ENCODE measurements around the gene CARD6. TPM values are rescaled to one million over a fixed set of nuclear protein-coding genes. Genes with fewer than 3 reads are reported as not detected.

CARD6 gene
- total and polyA plus RNA-seq, 9 of the 15 experiments (the other 6 are each of a cell fraction or from before 2014, with no cell fraction given): 3.5 to 8.3 (median 5.9) TPM

GRCh38 chr5:40801771-40802562, 39.2 kb upstream of the CARD6 start (continued):
- TF ChIP-seq ZBTB2 (IDR thresholded peaks at IDR 0.05) (0 out of 2 replicates have a peak, but pooled peaks have one; percentile 86), HCFC1 (IDR thresholded peaks at IDR 0.05; ENCODE audit: low read depth, low read length) (peak; percentile 16; the same call in 1 of the 2 replicates), HDAC3 (IDR thresholded peaks at IDR 0.05; ENCODE audit: borderline replicate concordance, partially characterized antibody) (peak; percentile 80), ZNF507 (tag; conservative IDR thresholded peaks at IDR 0.05) (no peak), ZFP30 (CRISPR knock-in tag; IDR thresholded peaks at IDR 0.05; ENCODE audit: borderline replicate concordance) (no peak), TOE1 (IDR thresholded peaks at IDR 0.05; ENCODE audit: borderline replicate concordance) (peak; percentile 31; the same call in 1 of the 2 replicates), TOE1 (CRISPR knock-in tag; IDR thresholded peaks at IDR 0.05; ENCODE audit: borderline replicate concordance, low read depth) (no peak), C11orf30 (IDR thresholded peaks at IDR 0.05; ENCODE audit: low read depth) (peak; percentile 88), RAD51 (IDR thresholded peaks at IDR 0.05; ENCODE audit: borderline replicate concordance, low read depth) (peak; percentile 6; the same call in 1 of the 2 replicates), POLR2AphosphoS5 (IDR thresholded peaks at IDR 0.05; ENCODE audit: control insufficient read depth, insufficient read depth, low read depth, low read length) (peak; percentile 88), MAZ (CRISPR knock-in tag; conservative IDR thresholded peaks at IDR 0.05 in 1 of 2, IDR thresholded peaks at IDR 0.05 in 1 of 2) (peak; percentile 43 to 66; a peak in 2 of 4 replicates), CBX2 (IDR thresholded peaks at IDR 0.05; ENCODE audit: insufficient read depth, low read length, poor library complexity, severe bottlenecking) (no peak), MLLT1 (IDR thresholded peaks at IDR 0.05) (peak; percentile 20 to 55; a peak in 2 of 4 replicates), PRDM10 (IDR thresholded peaks at IDR 0.05; ENCODE audit: partially characterized antibody) (peak; percentile 54), BRD9 (IDR thresholded peaks at IDR 0.05; ENCODE audit: low read depth, partially characterized antibody) (peak; percentile 21), CHAMP1 (IDR thresholded peaks at IDR 0.05) (0 out of 2 replicates have a peak, but pooled peaks have one; percentile 30), ZNF766 (CRISPR knock-in tag; conservative IDR thresholded peaks at IDR 0.05) (peak; percentile 70)
